HEK293T (cell line): ENCODE results near the gene VAV2.

Experiments used
- CTCF ChIA-PET: fragments of 350-600 bp; formaldehyde crosslinking; extraction: SDS; loops from one replicate; lab custom pipeline; 2021; ENCODE audit warnings: antibody characterized with exemption, inconsistent platforms; lab: Yijun Ruan, JAX
- POLR2A ChIA-PET: fragments of 350-600 bp; formaldehyde crosslinking; extraction: SDS; loops from one replicate; lab custom pipeline; 2020; ENCODE audit warnings: antibody characterized with exemption, inconsistent platforms; lab: Yijun Ruan, JAX
- DNase-seq: peaks from one replicate; pipeline ENCODE4 v3.0.0; 2012; ENCODE audit warnings: mixed read lengths; ENCODE audit errors: extremely low spot score
- ARNT ChIP-seq: fragments of 450-650 bp; IDR thresholded peaks from 2 replicates; pipeline ENCODE4 v1.6.1; 2017; ENCODE audit warnings: mild to moderate bottlenecking
- BHLHE40 ChIP-seq: fragments of 450-650 bp; IDR thresholded peaks from 2 replicates; pipeline ENCODE4 v1.6.1; 2016; ENCODE audit warnings: mild to moderate bottlenecking, moderate library complexity, borderline replicate concordance
- CTBP1 ChIP-seq: fragments of 450-650 bp; IDR thresholded peaks from 2 replicates; pipeline ENCODE4 v1.6.1; 2016; ENCODE audit warnings: borderline replicate concordance
- ELF4 ChIP-seq: fragments of 450-650 bp; IDR thresholded peaks from 2 replicates; pipeline ENCODE4 v1.6.1; 2017; ENCODE audit warnings: antibody characterized with exemption
- FOXA1 ChIP-seq: fragments of 450-650 bp; IDR thresholded peaks from 2 replicates; pipeline ENCODE4 v1.6.1; 2016; ENCODE audit warnings: mild to moderate bottlenecking
- FOXK2 ChIP-seq: fragments of 450-650 bp; IDR thresholded peaks from 2 replicates; pipeline ENCODE4 v1.6.1; 2016; ENCODE audit warnings: mild to moderate bottlenecking
- FOXM1 ChIP-seq: fragments of 450-650 bp; IDR thresholded peaks from 2 replicates; pipeline ENCODE4 v1.6.1; 2017; ENCODE audit warnings: mild to moderate bottlenecking, borderline replicate concordance
- HDGF ChIP-seq: fragments of 450-650 bp; IDR thresholded peaks from 2 replicates; pipeline ENCODE4 v1.6.1; 2017; ENCODE audit warnings: antibody characterized with exemption, borderline replicate concordance
- L3MBTL2 ChIP-seq: fragments of 450-650 bp; conservative IDR thresholded peaks from 2 replicates; pipeline ENCODE4 v1.6.1; 2016; ENCODE audit warnings: mild to moderate bottlenecking
- LEF1 ChIP-seq: fragments of 450-650 bp; IDR thresholded peaks from 2 replicates; pipeline ENCODE4 v1.6.1; 2017; ENCODE audit warnings: mild to moderate bottlenecking, borderline replicate concordance
- NFRKB ChIP-seq: fragments of 450-650 bp; IDR thresholded peaks from 2 replicates; pipeline ENCODE4 v1.6.1; 2016; ENCODE audit warnings: mild to moderate bottlenecking, moderate library complexity
- PKNOX1 ChIP-seq: fragments of 450-650 bp; IDR thresholded peaks from 2 replicates; pipeline ENCODE4 v1.6.1; 2016
- SP1 ChIP-seq: fragments of 450-650 bp; IDR thresholded peaks from 2 replicates; pipeline ENCODE4 v1.6.1; 2017
- SUZ12 ChIP-seq: fragments of 450-650 bp; IDR thresholded peaks from 2 replicates; pipeline ENCODE4 v1.6.1; 2016; ENCODE audit warnings: mild to moderate bottlenecking
- TARDBP ChIP-seq: fragments of 450-650 bp; IDR thresholded peaks from 2 replicates; pipeline ENCODE4 v1.6.1; 2016
- ZNF384 ChIP-seq: fragments of 450-650 bp; IDR thresholded peaks from 2 replicates; pipeline ENCODE4 v1.6.1; 2016

VAV2 gene

GRCh38 chr9:133970581-133971058 is 21.5 kb downstream of the VAV2 start:
- CTCF ChIA-PET: no interaction called here
- TF ChIP-seq LEF1 (no peak), NFRKB (no peak), CTBP1 (no peak), L3MBTL2 (no peak), FOXA1 (no peak), HDGF (no peak), FOXK2 (no peak), BHLHE40 (no peak), ZNF384 (no peak), ELF4 (no peak), FOXM1 (no peak), SP1 (no peak)
- DNase-seq: no peak
- POLR2A ChIA-PET: no interaction called here

DNA sequence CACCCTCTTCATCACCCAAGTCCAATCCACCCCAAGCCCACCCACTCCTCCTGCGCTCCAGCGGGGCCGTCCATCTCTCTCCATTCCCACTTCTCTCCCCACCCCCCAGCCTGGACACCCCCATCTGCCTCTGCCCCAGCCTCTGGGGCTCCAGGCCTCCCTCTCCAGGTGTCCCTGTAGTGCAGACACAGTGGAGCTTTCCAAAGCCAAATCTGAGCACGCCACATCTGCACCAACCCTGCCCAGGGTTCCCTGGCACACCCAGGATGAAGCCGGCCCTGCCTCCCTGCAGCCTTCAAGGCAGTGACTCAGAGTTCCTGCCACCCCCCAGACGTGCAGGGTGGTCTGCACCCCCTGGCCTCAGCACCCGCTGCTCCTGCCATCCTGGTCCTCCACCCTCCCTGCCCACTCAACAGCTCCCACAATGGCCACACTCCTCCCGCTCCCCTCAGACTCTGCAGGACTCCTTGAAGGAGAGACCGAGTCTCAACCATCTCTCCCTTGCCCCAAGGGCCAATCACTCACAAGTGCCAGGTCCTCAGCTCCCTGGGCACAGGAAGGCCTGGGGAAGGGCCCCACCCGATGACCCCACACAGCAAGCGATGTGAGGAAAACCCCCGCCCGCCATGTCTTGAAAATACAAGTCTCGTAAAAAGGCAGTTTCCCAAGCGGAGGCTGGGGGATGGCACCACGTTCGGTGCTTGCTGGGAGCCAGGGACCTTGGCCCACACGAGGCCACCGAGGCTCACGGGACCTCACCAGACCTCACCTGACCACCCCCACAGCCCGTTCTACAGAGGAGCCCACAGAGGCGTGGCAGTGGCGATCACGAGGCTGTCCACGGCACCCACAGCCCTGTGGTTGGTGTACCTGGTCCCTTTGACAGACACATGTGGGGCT is 22.2 kb downstream of the VAV2 start:
- POLR2A ChIA-PET: no interaction called here
- DNase-seq: no peak
- CTCF ChIA-PET: no interaction called here

GRCh38 chr9:133968966-133969617 is 23.0 kb downstream of the VAV2 start:
- TF ChIP-seq HDGF (no peak), ARNT (no peak), LEF1 (no peak), L3MBTL2 (no peak), TARDBP (no peak), FOXM1 (no peak), ZNF384 (no peak), SUZ12 (no peak), SP1 (no peak), BHLHE40 (no peak), CTBP1 (no peak), FOXK2 (no peak), FOXA1 (no peak)
- POLR2A ChIA-PET: no interaction called here
- CTCF ChIA-PET: no interaction called here
- no peak for DNase-seq

More for the DNA sequence above, 22.2 kb downstream of the VAV2 start:
- TF ChIP-seq ARNT: no peak
- TF ChIP-seq LEF1: no peak
- TF ChIP-seq FOXA1: no peak
- TF ChIP-seq SUZ12: no peak
- TF ChIP-seq ELF4: no peak
- TF ChIP-seq SP1: no peak
- no peak for TF ChIP-seq HDGF
- TF ChIP-seq FOXM1: no peak
- TF ChIP-seq ZNF384: no peak
- TF ChIP-seq CTBP1: no peak
- TF ChIP-seq NFRKB: no peak
- TF ChIP-seq L3MBTL2: no peak
- TF ChIP-seq TARDBP: no peak
- no peak for TF ChIP-seq FOXK2
- TF ChIP-seq PKNOX1: no peak
- TF ChIP-seq BHLHE40: no peak

DNA sequence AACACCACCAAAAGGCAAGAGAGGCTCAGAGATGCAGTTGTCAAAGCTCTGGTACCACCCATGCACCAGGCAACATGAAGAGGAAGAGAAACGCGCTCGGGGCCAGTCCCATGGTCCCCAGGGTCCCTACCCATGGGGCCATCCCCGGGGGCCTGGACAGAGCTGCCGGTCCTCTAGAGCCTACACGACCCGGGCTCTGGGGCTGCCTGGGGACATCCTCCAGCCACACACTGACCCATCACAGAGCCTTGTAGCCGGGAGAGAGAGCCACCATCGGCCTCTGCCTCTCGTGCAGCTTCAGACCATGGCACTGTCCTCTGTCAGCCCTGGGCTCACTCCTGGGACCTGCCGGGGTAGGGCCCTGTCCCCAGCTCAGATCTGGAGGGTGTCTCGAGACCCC is 23.7 kb downstream of the VAV2 start:
- DNase-seq: no peak
- CTCF ChIA-PET: no interaction called here
- POLR2A ChIA-PET: no interaction called here
- no peak for TF ChIP-seq L3MBTL2
- no peak for TF ChIP-seq ZNF384
- TF ChIP-seq SUZ12: no peak
- TF ChIP-seq LEF1: no peak
- no peak for TF ChIP-seq SP1
- TF ChIP-seq BHLHE40: no peak
- TF ChIP-seq FOXK2: no peak
- no peak for TF ChIP-seq PKNOX1
- TF ChIP-seq FOXM1: no peak
- no peak for TF ChIP-seq ARNT
- no peak for TF ChIP-seq ELF4
- TF ChIP-seq NFRKB: no peak

DNA sequence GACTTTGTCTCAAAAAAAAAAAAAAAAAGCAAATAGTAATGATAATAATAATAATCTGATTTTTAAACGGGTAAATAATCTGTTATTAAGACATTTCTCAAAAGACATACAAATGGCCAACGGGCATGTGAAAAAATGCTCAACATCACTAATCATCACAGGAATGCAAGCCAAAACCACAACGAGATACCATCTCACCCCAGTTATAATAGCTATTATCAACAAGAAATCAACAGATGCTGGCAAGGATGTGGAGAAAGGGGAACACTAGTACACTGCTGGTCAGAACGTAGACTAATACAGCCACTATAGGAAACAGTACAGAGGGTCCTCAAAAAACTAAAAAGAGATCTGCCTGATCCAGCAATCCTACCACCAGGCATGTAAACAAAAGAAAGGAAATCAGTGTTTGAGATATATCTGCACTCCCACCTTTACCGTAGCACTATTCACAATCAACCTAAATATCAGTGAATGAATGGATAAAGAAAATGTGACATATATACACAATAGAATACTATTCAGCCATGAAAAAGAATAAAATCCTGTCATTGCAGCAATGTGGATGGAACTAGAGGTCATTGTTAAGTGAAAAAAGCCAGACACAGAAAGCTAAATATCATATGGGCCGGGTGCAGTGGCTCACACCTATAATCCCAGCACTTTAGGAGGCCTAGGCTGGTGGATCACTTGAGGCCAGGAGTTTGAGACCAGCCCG is 24.9 kb downstream of the VAV2 start:
- DNase-seq: no peak
- CTCF ChIA-PET: no interaction called here

More for the DNA sequence above, 24.9 kb downstream of the VAV2 start:
- POLR2A ChIA-PET: no interaction called here
- TF ChIP-seq L3MBTL2 (no peak), CTBP1 (no peak), PKNOX1 (no peak)
